VCaP (cell line): ENCODE results near the gene SMARCA4.

Source experiments
- H3K27ac ChIP-seq: fragments of 450-650 bp; 2 replicates; pipeline ENCODE4 v1.5.1; 2017
- CTCF ChIP-seq: fragments of 450-650 bp; conservative IDR thresholded peaks from 2 replicates; pipeline ENCODE4 v1.5.1; 2017; ENCODE audit warnings: mild to moderate bottlenecking, moderate library complexity

The SMARCA4 gene

GRCh38 chr19:10918359-10918758 lies 42.5 kb upstream of the SMARCA4 start:
- H3K27ac ChIP-seq = no peak overlapping the region
- no peak for TF ChIP-seq CTCF

GRCh38 chr19:10919352-10920287 lies 41.2 kb upstream of the SMARCA4 start:
- no peak overlapping the region for H3K27ac ChIP-seq
- no peak for TF ChIP-seq CTCF

GRCh38 chr19:10920288-10920655 lies 40.6 kb upstream of the SMARCA4 start:
- H3K27ac ChIP-seq = no peak overlapping the region
- no peak for TF ChIP-seq CTCF

- H3K27ac ChIP-seq = no peak overlapping the region
- TF ChIP-seq CTCF = no peak
Measured at GRCh38 chr19:10920781-10921180, 40.0 kb upstream of the SMARCA4 start.

GRCh38 chr19:10921199-10921909 lies 39.5 kb upstream of the SMARCA4 start:
- TF ChIP-seq CTCF = no peak
- H3K27ac ChIP-seq = no peak overlapping the region

GRCh38 chr19:10921910-10922637 lies 38.8 kb upstream of the SMARCA4 start:
- H3K27ac ChIP-seq = no peak overlapping the region
- TF ChIP-seq CTCF = no peak

GRCh38 chr19:10922638-10923014 lies 38.2 kb upstream of the SMARCA4 start:
- TF ChIP-seq CTCF = no peak
- no peak overlapping the region for H3K27ac ChIP-seq
